ENCODE results near the gene ZNF367. TPM values are rescaled to one million over a fixed set of nuclear protein-coding genes. Genes with fewer than 3 reads are reported as not detected.

ZNF367 gene
- total RNA-seq, 1 experiment from 2014 or later, result 10.1 TPM

- Histone ChIP-seq H4K20me1 (ENCODE audit: control insufficient read depth, insufficient read depth, insufficient read length) (no peaks in the 10 kb centered on the region), H3K27ac (ENCODE audit: insufficient read length, low read depth, low read length) (no peak overlapping the region), H2AFZ (ENCODE audit: low read length) (no peak overlapping the region), H4K8ac (replicated peaks; ENCODE audit: insufficient read length, low read depth, low read length) (no peak overlapping the region), H2BK12ac (ENCODE audit: insufficient read length, low read depth, low read length) (no peak overlapping the region), H3K4me2 (ENCODE audit: insufficient read depth, insufficient read length, low read length) (no peak overlapping the region), H2BK20ac (ENCODE audit: low read depth, low read length, poor library complexity, severe bottlenecking) (no peak overlapping the region), H2AK5ac (ENCODE audit: insufficient read length, low read length) (no peak overlapping the region), H3K14ac (ENCODE audit: insufficient read depth, low read length) (no peak overlapping the region), H4K91ac (ENCODE audit: insufficient read length, low read depth, low read length) (no peak overlapping the region), H3K9me3 (ENCODE audit: control insufficient read depth, low read depth, low read length) (no peaks in the 10 kb centered on the region), H3K79me2 (ENCODE audit: insufficient read depth, low read length) (no peaks in the 10 kb centered on the region), H3K23ac (ENCODE audit: insufficient read length, low read depth, low read length) (no peak overlapping the region), H3K18ac (ENCODE audit: insufficient read length, low read depth, low read length) (peak overlapping the region; percentile 7), H2BK5ac (ENCODE audit: insufficient read length, low read length) (no peak overlapping the region), H3T11ph (ENCODE audit: low read length) (no peak overlapping the region), H3K4me1 (ENCODE audit: insufficient read depth, low read length) (peaks cover 9% of the 10 kb centered on the region), H3K79me1 (ENCODE audit: insufficient read depth, low read depth, low read length, poor library complexity, severe bottlenecking) (no peaks in the 10 kb centered on the region), H2BK15ac (ENCODE audit: low read depth, low read length) (no peak overlapping the region), H3K9ac (ENCODE audit: extremely low read depth, insufficient read length, low read length) (no peak overlapping the region), H3K4ac (ENCODE audit: low read depth, low read length) (no peak overlapping the region), H3K27me3 (ENCODE audit: insufficient read depth, low read length) (no peaks in the 10 kb centered on the region), H2BK120ac (ENCODE audit: low read depth, low read length, poor library complexity, severe bottlenecking) (no peak overlapping the region), H4K5ac (ENCODE audit: insufficient read length, low read depth, low read length) (no peak overlapping the region), H3K23me2 (ENCODE audit: insufficient read length, low read depth, low read length, poor library complexity, severe bottlenecking) (no peaks in the 10 kb centered on the region), H3K56ac (ENCODE audit: insufficient read length, low read depth, low read length) (no peak overlapping the region)
- Mint-ChIP-seq H3K27ac (peak overlapping the region in 1 of 3 experiments; percentile 9; a peak in 1 of 7 replicates), H3K27me3 (ENCODE audit: low read depth) (no peaks in the 10 kb centered on the region), H3K4me3 (no peak overlapping the region), H3K36me3 (ENCODE audit: insufficient read depth in 1 of 3, low read depth in 3 of 3) (no peaks in the 10 kb centered on the region), H3K9me3 (no peaks in the 10 kb centered on the region), H3K4me1 (peaks cover 36 to 49% of the 10 kb centered on the region in 2 experiments)
- no CpG with 5 or more reads among the region's 20 CpGs for WGBS (ENCODE audit: extremely low coverage, insufficient read length, low lambda C conversion rate)
- no peak for TF ChIP-seq CTCF (conservative IDR thresholded peaks at IDR 0.05)
- no peak for DNase-seq
Observed at GRCh38 chr9:96342571-96343245, 75.5 kb downstream of the ZNF367 start.

Measured in H9 (cell line).